CD14-positive monocyte (primary cell): ENCODE data around the gene PKNOX2. TPM values are rescaled to one million over a fixed set of nuclear protein-coding genes. Genes with fewer than 3 reads are reported as not detected.
A peak's percentile ranks its signal among the peaks of the same experiment; 100 is the strongest.

Experiments
- DNase-seq, 3 donors: peaks; one replicate each; pipeline ENCODE4 v3.0.0-alpha.2; 2011 to 2022
- H2AFZ ChIP-seq: 2 replicates; pipeline ENCODE4 v1.6.0; 2012; ENCODE audit warnings: mild to moderate bottlenecking, low read depth, low read length, inconsistent platforms; ENCODE audit not compliant: insufficient read depth, poor library complexity, severe bottlenecking
- H3K27ac ChIP-seq, 2 donors: 1 replicate in 1 of 2; 2 replicates in 1 of 2; pipeline ENCODE4 v1.5.1; 2012 to 2013; ENCODE audit warnings: low read length in 2 of 2, control low read depth in 1 of 2, inconsistent platforms in 1 of 2, low read depth in 1 of 2, mild to moderate bottlenecking in 1 of 2
- H3K27me3 ChIP-seq, 2 donors: one replicate each; pipeline versions ENCODE4 v1.6.0 to v1.6.1; 2011 to 2013; ENCODE audit warnings: low read length in 2 of 2; ENCODE audit not compliant: control insufficient read depth in 2 of 2, insufficient read depth in 2 of 2
- H3K36me3 ChIP-seq, 2 donors: replicated peaks in 1 of 2; 1 replicate in 1 of 2; 2 replicates in 1 of 2; pipeline versions ENCODE4 v1.5.1 to v1.6.1; 2012 to 2013; ENCODE audit warnings: low read length in 2 of 2, control low read depth in 1 of 2, inconsistent platforms in 1 of 2, mild to moderate bottlenecking in 1 of 2; ENCODE audit not compliant: insufficient read depth in 2 of 2, control insufficient read depth in 1 of 2
- H3K4me1 ChIP-seq, 2 donors: 1 replicate in 1 of 2; 2 replicates in 1 of 2; pipeline versions ENCODE4 v1.5.1 to v1.6.1; 2012 to 2013; ENCODE audit warnings: low read length in 2 of 2, control low read depth in 1 of 2, inconsistent platforms in 1 of 2, mild to moderate bottlenecking in 1 of 2, moderate library complexity in 1 of 2; ENCODE audit not compliant: insufficient read depth in 2 of 2, control insufficient read depth in 1 of 2
- H3K4me2 ChIP-seq: replicated peaks from 2 replicates; pipeline ENCODE3; 2012; ENCODE audit warnings: low read length, moderate library complexity, mild to moderate bottlenecking; ENCODE audit not compliant: poor library complexity, severe bottlenecking; ENCODE audit errors: extremely low read depth
- H3K4me3 ChIP-seq, 3 experiments: fragments of 200-600 bp in 1 of 3; sonication (generic) in 1 of 3; replicated peaks in 1 of 3; 1 replicate in 2 of 3; 2 replicates in 1 of 3; pipeline ENCODE4 v1.5.1; 2011 to 2013; ENCODE audit warnings: low read length in 3 of 3, mild to moderate bottlenecking in 3 of 3, control low read depth in 2 of 3, low read depth in 2 of 3, inconsistent platforms in 1 of 3, moderate library complexity in 1 of 3
- H3K79me2 ChIP-seq: 2 replicates; pipeline ENCODE4 v1.6.0; 2012; ENCODE audit warnings: mild to moderate bottlenecking, control low read depth, inconsistent platforms, low read length, moderate library complexity; ENCODE audit not compliant: insufficient read depth
- H3K9ac ChIP-seq: 2 replicates; pipeline ENCODE4 v1.6.0; 2017; ENCODE audit warnings: low read length, mild to moderate bottlenecking; ENCODE audit not compliant: insufficient read depth, poor library complexity, severe bottlenecking
- H3K9me3 ChIP-seq, 2 donors: replicated peaks in 1 of 2; 1 replicate in 1 of 2; 2 replicates in 1 of 2; pipeline versions ENCODE4 v1.5.1 to v1.6.1; 2012 to 2013; ENCODE audit warnings: low read length in 2 of 2, control low read depth in 1 of 2; ENCODE audit not compliant: control insufficient read depth in 1 of 2, insufficient read depth in 1 of 2
- H4K20me1 ChIP-seq: 2 replicates; pipeline ENCODE4 v1.6.0; 2012; ENCODE audit warnings: mild to moderate bottlenecking, low read length, control low read depth, moderate library complexity; ENCODE audit not compliant: insufficient read depth
- H3K27ac Mint-ChIP-seq, 7 donors: one replicate each; pipeline ENCODE4 v1.8.0; 2020; ENCODE audit warnings: mild to moderate bottlenecking in 7 of 7, mixed read lengths in 7 of 7, moderate library complexity in 6 of 7, inconsistent platforms in 2 of 7
- H3K27me3 Mint-ChIP-seq, 3 donors: one replicate each; pipeline ENCODE4 v1.8.0; 2021 to 2022; ENCODE audit warnings: low read depth in 3 of 3, mild to moderate bottlenecking in 3 of 3, mixed read lengths in 3 of 3, moderate library complexity in 3 of 3, inconsistent platforms in 1 of 3
- H3K36me3 Mint-ChIP-seq, 2 donors: one replicate each; pipeline ENCODE4 v1.8.0; 2020; ENCODE audit warnings: mixed read lengths in 2 of 2, inconsistent platforms in 1 of 2, mild to moderate bottlenecking in 1 of 2
- H3K4me1 Mint-ChIP-seq: one replicate; pipeline ENCODE4 v1.8.0; 2020; ENCODE audit warnings: mild to moderate bottlenecking, mixed read lengths
- H3K4me3 Mint-ChIP-seq, 2 donors: one replicate each; pipeline ENCODE4 v1.8.0; 2020; ENCODE audit warnings: mild to moderate bottlenecking in 2 of 2, mixed read lengths in 2 of 2, moderate library complexity in 1 of 2
- H3K9me3 Mint-ChIP-seq, 7 donors: one replicate each; pipeline ENCODE4 v1.8.0; 2020 to 2022; ENCODE audit warnings: mixed read lengths in 7 of 7, mild to moderate bottlenecking in 6 of 7, moderate library complexity in 6 of 7, inconsistent platforms in 2 of 7
- CTCF ChIP-seq: fragments of 200-600 bp; IDR thresholded peaks from one replicate; pipeline ENCODE4 v1.8.0; 2022; ENCODE audit warnings: antibody characterized with exemption, mild to moderate bottlenecking
- WGBS: methylation state at CpG from one replicate; pipeline ENCODE4 v1.1.5; 2013; ENCODE audit warnings: missing lambda C conversion rate; ENCODE audit not compliant: insufficient coverage; 5-methylcytosine and 5-hydroxymethylcytosine counted together
- intact Hi-C, 2 donors: fragments of 100-400 bp; cut with micrococcal nuclease; formaldehyde crosslinking; loops; one replicate each; pipeline versions ENCODE4 v1.15.0 to v1.15.1; 2023
- polyA plus RNA-seq, 3 donors: library from polyadenylated mRNA; depleted of rRNA in 1 of 3; unstranded in 2 of 3; stranded (reverse) in 1 of 3; fragments of 300-500 nt in 2 of 3; fragments of >200 nt in 1 of 3; fragmentation: Illumina TruSeq in 2 of 3; gene quantifications; 1 replicate in 2 of 3; 2 replicates in 1 of 3; pipeline ENCODE4 v1.2.3, GENCODE V29; 2012 to 2021

PKNOX2 gene
- polyA plus RNA-seq, 3 donors, result not detected

GRCh38 chr11:125236072-125236825 lies 71.7 kb downstream of the PKNOX2 start:
- H3K27ac ChIP-seq, result no peak overlapping the region
- Mint-ChIP-seq H3K27me3 (peaks cover 8 to 31% (median 9%) of the 10 kb centered on the region in 3 donors), H3K4me3 (no peak overlapping the region), H3K36me3 (no peaks in the 10 kb centered on the region), H3K9me3 (peaks cover 2 to 18% (median 6%) of the 10 kb centered on the region in 7 donors), H3K27ac (no peak overlapping the region), H3K4me1 (no peaks in the 10 kb centered on the region)
- H3K9me3 ChIP-seq, result peaks cover 6 to 7% of the 10 kb centered on the region in 2 donors
- no peaks in the 10 kb centered on the region for H3K36me3 ChIP-seq
- intact Hi-C loops, result no loop called here
- H3K4me1 ChIP-seq, result no peaks in the 10 kb centered on the region
- no peak overlapping the region for H3K9ac ChIP-seq
- no peaks in the 10 kb centered on the region for H3K79me2 ChIP-seq
- WGBS, result 94% methylated on average over 9 of the region's 24 CpGs
- H3K27me3 ChIP-seq, result peaks cover 3 to 4% of the 10 kb centered on the region in 2 donors
- H3K4me3 ChIP-seq, result no peak overlapping the region
- no peaks in the 10 kb centered on the region for H4K20me1 ChIP-seq
- no peak overlapping the region for H2AFZ ChIP-seq
- H3K4me2 ChIP-seq, result no peak overlapping the region
- no peak for TF ChIP-seq CTCF
- DNase-seq, result no peak

GRCh38 chr11:125239585-125240560 lies 75.3 kb downstream of the PKNOX2 start:
- Histone ChIP-seq H3K4me2 (no peak overlapping the region), H3K36me3 (no peaks in the 10 kb centered on the region), H3K4me3 (no peak overlapping the region), H3K9me3 (peaks cover 6 to 7% of the 10 kb centered on the region in 2 donors), H3K27ac (no peak overlapping the region), H3K9ac (no peak overlapping the region), H2AFZ (no peak overlapping the region), H3K27me3 (peaks cover 0 to 4% of the 10 kb centered on the region in 2 donors), H3K79me2 (no peaks in the 10 kb centered on the region), H3K4me1 (no peaks in the 10 kb centered on the region), H4K20me1 (no peaks in the 10 kb centered on the region)
- intact Hi-C loops, result no loop called here
- no peak for DNase-seq
- Mint-ChIP-seq H3K9me3 (peaks cover 2 to 18% (median 7%) of the 10 kb centered on the region in 7 donors), H3K27me3 (peaks cover 9 to 19% (median 11%) of the 10 kb centered on the region in 3 donors), H3K27ac (no peak overlapping the region), H3K4me1 (no peaks in the 10 kb centered on the region), H3K4me3 (peak overlapping the region in 1 of 2 donors; percentile 28), H3K36me3 (no peaks in the 10 kb centered on the region)
- no peak for TF ChIP-seq CTCF
- 60% methylated on average over 13 of the region's 26 CpGs for WGBS
